ENCODE measurements around the gene SIRT7.
"Not testable (repeated sequence)": the region's sequence is repeated elsewhere in the genome, so short reads cannot be mapped to it uniquely, and the experiment has no call there.

Gene SIRT7

GRCh38 chr17:81918832-81919545, 1.0 kb upstream of the SIRT7 start:
- DNase-seq (ENCODE audit: low read depth), result no peak

GRCh38 chr17:81918333-81918669, 325 bp upstream of the SIRT7 start:
- not testable (repeated sequence) for DNase-seq (ENCODE audit: low read depth)

GRCh38 chr17:81916234-81917001, 1.6 kb downstream of the SIRT7 start:
- no peak for DNase-seq (ENCODE audit: low read depth)

- DNase-seq (ENCODE audit: low read depth), result no peak
Measured at GRCh38 chr17:81915331-81915730, 2.6 kb downstream of the SIRT7 start.

- DNase-seq (ENCODE audit: low read depth), result no peak
Measured at GRCh38 chr17:81914103-81914850, 3.7 kb downstream of the SIRT7 start.

- no peak for DNase-seq (ENCODE audit: low read depth)
Measured at GRCh38 chr17:81913394-81914102, 4.4 kb downstream of the SIRT7 start.

GRCh38 chr17:81912441-81913309, 5.3 kb downstream of the SIRT7 start:
- DNase-seq (ENCODE audit: low read depth), result no peak

GRCh38 chr17:81911969-81912368, 6.0 kb downstream of the SIRT7 start:
- DNase-seq (ENCODE audit: low read depth), result no peak

GRCh38 chr17:81911277-81911961, 6.6 kb downstream of the SIRT7 start, which contains the start of gene PCYT2:
Gene PCYT2, minus strand, starts transcription at chr17:81911399. Its CDS starts 44 bp downstream, at chr17:81911355.
- DNase-seq (ENCODE audit: low read depth), result peak; percentile 94

- DNase-seq (ENCODE audit: low read depth), result no peak
Measured at GRCh38 chr17:81910840-81911276, 7.1 kb downstream of the SIRT7 start.

GRCh38 chr17:81909966-81910839, 7.8 kb downstream of the SIRT7 start:
- DNase-seq (ENCODE audit: low read depth), result no peak

- DNase-seq (ENCODE audit: low read depth), result no peak
Measured at GRCh38 chr17:81909231-81909630, 8.7 kb downstream of the SIRT7 start.

- DNase-seq (ENCODE audit: low read depth), result no peak
Measured at GRCh38 chr17:81908793-81909192, 9.2 kb downstream of the SIRT7 start.

- DNase-seq (ENCODE audit: low read depth), result no peak
Measured at GRCh38 chr17:81907219-81908145, 10.5 kb downstream of the SIRT7 start.

GRCh38 chr17:81906476-81907218, 11.3 kb downstream of the SIRT7 start:
- DNase-seq (ENCODE audit: low read depth), result no peak

GRCh38 chr17:81905993-81906392, 12.0 kb downstream of the SIRT7 start:
- DNase-seq (ENCODE audit: low read depth), result no peak

- no peak for DNase-seq (ENCODE audit: low read depth)
Measured at GRCh38 chr17:81905424-81905875, 12.5 kb downstream of the SIRT7 start.

Measured in stimulated activated CD4-positive, alpha-beta T cell treated with anti-CD3 and anti-CD28 coated beads, Interleukin-2, amount 100 ng/mL, for 4 hours (primary cell).